Heart left ventricle (tissue), 16 donors: ENCODE results near the gene TRIM7. TPM values are rescaled to one million over a fixed set of nuclear protein-coding genes. Genes with fewer than 3 reads are reported as not detected.

Source experiments
- ATAC-seq, 4 donors: fragments of 200-7000 bp; cut with Tn5 transposase; one replicate each; pipeline ENCODE4 v1.9.1; 2020 to 2022; ENCODE audit warnings: moderate library complexity in 4 of 4, mild to moderate bottlenecking in 3 of 4, moderate number of reproducible peaks in 1 of 4
- DNase-seq, 5 donors: peaks; one replicate each; pipeline ENCODE4 v3.0.0-alpha.2; 2020
- H3K27ac ChIP-seq, 12 donors: fragments of 200-600 bp; sonication (generic) in 4 of 12; one replicate each; pipeline versions ENCODE4 v1.5.0 to v1.8.0; 2016 to 2022; ENCODE audit warnings: mild to moderate bottlenecking in 2 of 12
- H3K27me3 ChIP-seq, 9 donors: fragments of 200-600 bp; sonication (generic) in 2 of 9; one replicate each; pipeline versions ENCODE4 v1.5.1 to v1.8.0; 2016 to 2022; ENCODE audit warnings: mild to moderate bottlenecking in 3 of 9
- H3K36me3 ChIP-seq, 9 donors: fragments of 200-600 bp; sonication (generic) in 2 of 9; one replicate each; pipeline versions ENCODE4 v1.5.0 to v1.8.0; 2018 to 2022; ENCODE audit warnings: mild to moderate bottlenecking in 2 of 9
- H3K4me1 ChIP-seq, 12 donors: fragments of 200-600 bp; sonication (generic) in 4 of 12; one replicate each; pipeline versions ENCODE4 v1.5.0 to v1.8.0; 2016 to 2022; ENCODE audit warnings: mild to moderate bottlenecking in 3 of 12
- H3K4me3 ChIP-seq, 12 donors: fragments of 200-600 bp; sonication (generic) in 4 of 12; one replicate each; pipeline versions ENCODE4 v1.5.0 to v1.8.0; 2017 to 2022; ENCODE audit warnings: mild to moderate bottlenecking in 9 of 12, moderate library complexity in 4 of 12
- H3K9me3 ChIP-seq, 12 donors: fragments of 200-600 bp; sonication (generic) in 4 of 12; one replicate each; pipeline versions ENCODE4 v1.5.0 to v1.8.0; 2016 to 2022; ENCODE audit warnings: mild to moderate bottlenecking in 1 of 12
- POLR2A ChIP-seq, 2 donors: fragments of 450-650 bp; IDR thresholded peaks; one replicate each; pipeline ENCODE4 v1.6.1; 2017; ENCODE audit warnings: antibody characterized with exemption in 2 of 2, mild to moderate bottlenecking in 2 of 2, moderate library complexity in 2 of 2
- WGBS, 4 donors: extraction: QIAGEN DNeasy Blood & Tissue Kit in 2 of 4; methylation state at CpG; one replicate each; pipeline versions ENCODE4 v1.1.5 to v1.1.7; 2013 to 2018; 5-methylcytosine and 5-hydroxymethylcytosine counted together
- intact Hi-C, 10 donors: fragments of 100-400 bp; cut with DNase I; formaldehyde crosslinking; loops; one replicate each; pipeline versions ENCODE4 v1.11.1 to v1.14.2; 2022
- polyA plus RNA-seq, 2 donors: library from polyadenylated mRNA; stranded (reverse); fragments of 200-250 nt; gene quantifications; one replicate each; pipeline ENCODE4 v1.2.3, GENCODE V29; 2013
- total RNA-seq, 9 donors: library from RNA; depleted of rRNA in 2 of 9; stranded (reverse); fragments of >200 nt in 2 of 9; fragmentation: NEBNext Ultra II Directional in 3 of 9; extraction: Animal tissue kit (Norgen Biotek cat#: 25700) in 3 of 9; gene quantifications; one replicate each; pipeline versions ENCODE4 v1.1.0 to v1.2.4, GENCODE V29; 2016 to 2023
- TF ChIP-seq, protein P1 (sequence below), 12 donors: fragments of 200-600 bp; sonication (generic) in 4 of 12; IDR thresholded peaks; one replicate each; pipeline versions ENCODE4 v1.5.0 to v1.8.0; 2018 to 2022; ENCODE audit warnings: antibody characterized with exemption in 12 of 12, mild to moderate bottlenecking in 5 of 12
- donor health status: ischemic (EF 13 %, LVEDD 7.1; RV severe dilation, severe dysfunction).
- donor health status: healthy with polysubstance abuse.
- donor health status: DM: no; HTN: yes; CAD: no.
- donor health status: DM: no; HTN: no; CAD: no.
- donor health status: ischemic (EF 25% LVEDD 6.9; RV normal size, moderate dysfunction).
- donor health status: ischemic (EF 25% LVEDD 5.7; RV mildly dilated, moderate dysfunction).
- donor health status: healthy.
- donor health status: DM: yes; HTN: yes; CAD: no.
- donor health status: ischemic (EF 35%, LVEDD 5.7; RV mildly dilated, moderate dysfunction).
- donor health status: nonischemic (EF 11% LVEDD 7.7; RV severe dilation, severe dysfunction).
- donor health status: DM: yes; HTN: yes; CAD: no.
- donor health status: PGD.
- donor health status: ischemic (EF 29% LVEDD 5.4; RV normal size, mild dysfunction).
- donor health status: nonischemic (EF 23%, LVEDD 6.1; RV moderate dilation, normal function).

TRIM7 gene
- total and polyA plus RNA-seq, 11 donors, result 3.6 to 11.0 (median 6.7) TPM

DNA sequence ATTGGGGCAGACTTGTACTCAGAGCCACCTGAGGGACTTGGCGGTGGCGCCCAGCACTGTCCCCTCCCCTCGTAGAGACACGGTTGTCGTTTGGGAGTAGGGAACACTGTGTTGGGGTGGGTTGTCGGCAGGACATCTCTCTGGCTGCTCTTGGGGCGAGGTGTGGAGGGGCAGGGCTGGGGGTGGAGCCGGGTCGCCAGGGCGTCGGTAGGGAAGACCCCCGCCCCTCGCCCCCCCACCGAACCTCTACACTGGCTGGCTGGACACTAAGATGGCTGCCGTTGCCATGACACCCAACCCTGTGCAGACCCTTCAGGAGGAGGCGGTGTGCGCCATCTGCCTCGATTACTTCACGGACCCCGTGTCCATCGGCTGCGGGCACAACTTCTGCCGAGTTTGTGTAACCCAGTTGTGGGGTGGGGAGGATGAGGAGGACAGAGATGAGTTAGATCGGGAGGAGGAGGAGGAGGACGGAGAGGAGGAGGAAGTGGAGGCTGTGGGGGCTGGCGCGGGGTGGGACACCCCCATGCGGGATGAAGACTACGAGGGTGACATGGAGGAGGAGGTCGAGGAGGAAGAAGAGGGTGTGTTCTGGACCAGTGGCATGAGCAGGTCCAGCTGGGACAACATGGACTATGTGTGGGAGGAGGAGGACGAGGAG is 18.9 kb upstream of the TRIM7 start:
- Histone ChIP-seq H3K27ac (peak overlapping the region; percentile 92 to 100 (median 97)), H3K4me3 (peak overlapping the region; percentile 63 to 96 (median 83)), H3K27me3 (no peaks in the 10 kb centered on the region), H3K4me1 (peaks cover 0 to 42% (median 16%) of the 10 kb centered on the region in 12 donors), H3K36me3 (peaks cover 0 to 17% (median 13%) of the 10 kb centered on the region in 9 donors), H3K9me3 (no peaks in the 10 kb centered on the region)
- no peak for TF ChIP-seq POLR2A (IDR thresholded peaks at IDR 0.05)
- TF ChIP-seq, protein P1, sequence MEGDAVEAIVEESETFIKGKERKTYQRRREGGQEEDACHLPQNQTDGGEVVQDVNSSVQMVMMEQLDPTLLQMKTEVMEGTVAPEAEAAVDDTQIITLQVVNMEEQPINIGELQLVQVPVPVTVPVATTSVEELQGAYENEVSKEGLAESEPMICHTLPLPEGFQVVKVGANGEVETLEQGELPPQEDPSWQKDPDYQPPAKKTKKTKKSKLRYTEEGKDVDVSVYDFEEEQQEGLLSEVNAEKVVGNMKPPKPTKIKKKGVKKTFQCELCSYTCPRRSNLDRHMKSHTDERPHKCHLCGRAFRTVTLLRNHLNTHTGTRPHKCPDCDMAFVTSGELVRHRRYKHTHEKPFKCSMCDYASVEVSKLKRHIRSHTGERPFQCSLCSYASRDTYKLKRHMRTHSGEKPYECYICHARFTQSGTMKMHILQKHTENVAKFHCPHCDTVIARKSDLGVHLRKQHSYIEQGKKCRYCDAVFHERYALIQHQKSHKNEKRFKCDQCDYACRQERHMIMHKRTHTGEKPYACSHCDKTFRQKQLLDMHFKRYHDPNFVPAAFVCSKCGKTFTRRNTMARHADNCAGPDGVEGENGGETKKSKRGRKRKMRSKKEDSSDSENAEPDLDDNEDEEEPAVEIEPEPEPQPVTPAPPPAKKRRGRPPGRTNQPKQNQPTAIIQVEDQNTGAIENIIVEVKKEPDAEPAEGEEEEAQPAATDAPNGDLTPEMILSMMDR (IDR thresholded peaks at IDR 0.05), result no peak
- peak in 2 of 4 donors; percentile 1 to 10 for ATAC-seq
- WGBS, 4 donors, result 1 to 2% (median 2%) methylated on average over 25 to 31 of the region's 31 CpGs
- peak in 4 of 5 donors; percentile 57 to 74 (median 65) for DNase-seq
- intact Hi-C loops, result loop anchor here (1.0 to 5.0 kb wide), 11 partner anchors 15 to 38 kb away; partner anchors contain the start of genes RACK1 (in 7 of the 10) and TRIM52 (in 3 of the 10)

DNA sequence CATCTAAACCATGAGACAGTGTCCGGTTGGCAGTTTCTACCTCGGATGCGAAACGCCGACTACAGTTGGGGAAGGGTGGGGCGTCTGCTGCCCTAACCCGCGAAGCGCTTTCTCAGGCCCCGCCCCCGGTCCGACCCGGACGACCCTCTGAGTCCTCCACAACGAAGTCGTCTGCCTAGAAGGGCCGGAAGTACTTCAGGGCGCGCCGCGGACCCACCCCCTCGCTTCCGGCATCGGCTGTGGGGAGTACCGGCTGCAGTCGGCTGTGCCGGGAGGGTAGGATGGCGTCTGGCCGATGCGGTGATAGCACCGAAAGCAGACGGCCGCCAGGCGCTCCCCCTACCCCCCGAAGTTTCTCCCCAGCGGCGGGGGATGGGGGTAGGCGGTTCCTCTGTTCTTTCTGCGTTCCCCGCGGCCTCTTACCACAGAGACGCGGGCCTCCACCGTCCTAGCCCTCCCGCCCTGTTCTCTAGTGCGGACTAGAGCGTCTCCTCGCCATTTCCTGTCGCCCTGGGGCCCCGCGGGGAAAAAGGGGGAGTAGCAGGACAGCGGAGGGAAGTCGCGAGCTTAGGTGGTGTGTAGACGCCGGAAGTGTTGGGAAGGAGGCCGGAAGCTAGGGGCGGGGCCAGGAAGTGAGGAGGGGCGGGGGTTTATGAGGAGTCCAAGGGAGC is 18.2 kb upstream of the TRIM7 start, which contains the start of gene TRIM41:
TSS of gene TRIM41 (plus strand) at position 224 of the 671 bp plus-strand sequence. CDS start 719 bp downstream, outside the sequence.
- TF ChIP-seq, protein P1 (IDR thresholded peaks at IDR 0.05), result peak in 6 of 12 donors; percentile 19 to 37 (median 27)
- TF ChIP-seq POLR2A (IDR thresholded peaks at IDR 0.05), result peak in 1 of 2 donors; percentile 71
- DNase-seq (peak; percentile 99 to 100 (median 99)), ATAC-seq (peak; percentile 87 to 93 (median 90))
- Histone ChIP-seq H3K4me3 (peak within 1 kb of the TSS; percentile 63 to 96 (median 83)), H3K36me3 (peaks cover 0 to 17% (median 11%) of the 10 kb centered on the region in 9 donors), H3K27me3 (no peaks in the 10 kb centered on the region), H3K9me3 (no peaks in the 10 kb centered on the region), H3K4me1 (peaks cover 0 to 48% (median 18%) of the 10 kb centered on the region in 12 donors), H3K27ac (peak within 1 kb of the TSS; percentile 92 to 100 (median 97))
- WGBS, 4 donors, result 0 to 2% (median 0%) methylated on average over 33 to 59 of the region's 59 CpGs
- intact Hi-C loops, result loop anchor here in 9 of 10 donors (1.0 to 5.0 kb wide), 9 partner anchors 16 to 39 kb away; partner anchors contain the start of genes RACK1 (in 3 of the 9) and TRIM52 (in 3 of the 9)

DNA sequence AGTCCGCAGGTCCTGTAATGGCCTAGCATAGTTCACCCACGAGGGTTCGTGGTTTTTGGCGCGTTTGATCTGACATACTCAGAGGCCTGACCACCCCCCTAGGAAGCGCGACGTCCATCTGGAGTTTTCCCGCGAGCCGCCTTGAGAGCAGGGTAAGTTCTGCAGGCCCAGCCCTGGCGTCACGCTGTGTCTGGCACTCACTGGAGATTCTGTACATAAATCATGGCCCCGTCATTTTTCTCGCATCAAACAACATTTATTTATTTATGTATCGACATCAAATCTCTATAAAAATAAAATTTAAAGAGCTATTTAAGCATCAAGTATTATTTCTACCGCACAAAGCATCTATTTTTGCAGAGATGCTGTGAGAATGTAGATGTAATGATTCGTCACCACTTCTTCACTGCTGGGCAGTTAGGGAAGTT is 17.6 kb upstream of the TRIM7 start:
- ATAC-seq, result peak in 3 of 4 donors; percentile 7 to 11 (median 9)
- 0 to 1% (median 0%) methylated on average over 18 of the region's 18 CpGs for WGBS, 4 donors

More for the DNA sequence above, 17.6 kb upstream of the TRIM7 start:
- peak overlapping the region; percentile 92 to 100 (median 97) for H3K27ac ChIP-seq
- H3K4me1 ChIP-seq, result peaks cover 0 to 53% (median 18%) of the 10 kb centered on the region in 12 donors
- intact Hi-C loops, result loop anchor here in 9 of 10 donors (1.0 to 5.0 kb wide), 11 partner anchors 15 to 40 kb away; partner anchors contain the start of genes RACK1 (in 3 of the 9) and TRIM52 (in 3 of the 9)
- TF ChIP-seq, protein P1 (IDR thresholded peaks at IDR 0.05), result no peak
- TF ChIP-seq POLR2A (IDR thresholded peaks at IDR 0.05), result no peak
- H3K27me3 ChIP-seq, result no peaks in the 10 kb centered on the region
- peak overlapping the region; percentile 30 to 96 (median 83) for H3K4me3 ChIP-seq
- H3K36me3 ChIP-seq, result peaks cover 0 to 13% (median 9%) of the 10 kb centered on the region in 9 donors
- peak in 1 of 5 donors; percentile 78 for DNase-seq
- H3K9me3 ChIP-seq, result no peaks in the 10 kb centered on the region
